Thymus (tissue), 11 donors: ENCODE measurements around the gene HECTD2. TPM values are rescaled to one million over a fixed set of nuclear protein-coding genes. Genes with fewer than 3 reads are reported as not detected.

ENCODE experiments used
- DNase-seq, 9 donors: peaks; one replicate each; pipeline ENCODE4 v3.0.0-alpha.2; 2013; ENCODE audit warnings: low spot score in 9 of 9, low read depth in 6 of 9, missing footprints in 1 of 9
- H3K27ac ChIP-seq, 2 donors: one replicate each; pipeline ENCODE4 v1.5.1; 2013; ENCODE audit warnings: control low read depth in 1 of 2, low read depth in 1 of 2, low read length in 1 of 2, mild to moderate bottlenecking in 1 of 2, moderate library complexity in 1 of 2
- H3K27me3 ChIP-seq, 2 donors: one replicate each; pipeline ENCODE4 v1.5.1; 2013; ENCODE audit warnings: low read length in 1 of 2; ENCODE audit not compliant: control insufficient read depth in 2 of 2, insufficient read depth in 1 of 2
- H3K36me3 ChIP-seq, 2 donors: one replicate each; pipeline ENCODE4 v1.5.1; 2013; ENCODE audit warnings: low read length in 1 of 2, mild to moderate bottlenecking in 1 of 2, moderate library complexity in 1 of 2; ENCODE audit not compliant: control insufficient read depth in 2 of 2, insufficient read depth in 2 of 2
- H3K4me1 ChIP-seq, 2 donors: one replicate each; pipeline ENCODE4 v1.5.1; 2013; ENCODE audit warnings: low read length in 2 of 2; ENCODE audit not compliant: control insufficient read depth in 2 of 2, insufficient read depth in 2 of 2
- H3K4me3 ChIP-seq, 2 donors: one replicate each; pipeline ENCODE4 v1.5.1; 2013; ENCODE audit warnings: low read length in 2 of 2, control low read depth in 1 of 2, mild to moderate bottlenecking in 1 of 2
- H3K9me3 ChIP-seq, 2 donors: one replicate each; pipeline ENCODE4 v1.5.1; 2013; ENCODE audit warnings: low read length in 1 of 2, mild to moderate bottlenecking in 1 of 2; ENCODE audit not compliant: control insufficient read depth in 2 of 2, insufficient read depth in 1 of 2
- WGBS: extraction: QIAGEN DNeasy Blood & Tissue Kit; methylation state at CpG from one replicate; pipeline ENCODE4 v1.1.7; 2013; 5-methylcytosine and 5-hydroxymethylcytosine counted together
- polyA plus RNA-seq: library from polyadenylated mRNA; stranded (reverse); fragments of 200-250 nt; gene quantifications from one replicate; pipeline ENCODE4 v1.2.3, GENCODE V29; 2013
- total RNA-seq: library from RNA; stranded (reverse); fragments of 120-200 nt; gene quantifications from one replicate; pipeline ENCODE4 v1.2.4, GENCODE V29; 2013
- donor health status: healthy.

Gene HECTD2
- total and polyA plus RNA-seq, 2 donors: 3.9 to 8.1 TPM

GRCh38 chr10:91410638-91411371 is 661 bp downstream of the HECTD2 start:
- Histone ChIP-seq H3K36me3 (no peaks in the 10 kb centered on the region), H3K4me1 (peaks cover 5 to 6% of the 10 kb centered on the region in 2 donors), H3K4me3 (peak overlapping the region; percentile 58 to 76), H3K9me3 (no peaks in the 10 kb centered on the region), H3K27me3 (peaks cover 0 to 10% of the 10 kb centered on the region in 2 donors), H3K27ac (peak overlapping the region; percentile 69 to 97)
- WGBS: 20% methylated on average over 26 of the region's 26 CpGs
- DNase-seq: peak in 6 of 9 donors; percentile 5 to 28 (median 14)

GRCh38 chr10:91411621-91412020 is 1.5 kb downstream of the HECTD2 start:
- H3K4me3 ChIP-seq: no peak overlapping the region
- no peaks in the 10 kb centered on the region for H3K36me3 ChIP-seq
- H3K27me3 ChIP-seq: peaks cover 0 to 10% of the 10 kb centered on the region in 2 donors
- H3K4me1 ChIP-seq: peaks cover 5 to 6% of the 10 kb centered on the region in 2 donors
- no peak overlapping the region for H3K27ac ChIP-seq
- DNase-seq: no peak
- H3K9me3 ChIP-seq: no peaks in the 10 kb centered on the region
- WGBS: 94% methylated on average over 5 of the region's 5 CpGs

- no peaks in the 10 kb centered on the region for H3K36me3 ChIP-seq
- no peak for DNase-seq
- H3K27me3 ChIP-seq: peaks cover 0 to 10% of the 10 kb centered on the region in 2 donors
- WGBS: 98% methylated on average over 4 of the region's 4 CpGs
- peaks cover 5 to 6% of the 10 kb centered on the region in 2 donors for H3K4me1 ChIP-seq
- no peak overlapping the region for H3K4me3 ChIP-seq
- no peaks in the 10 kb centered on the region for H3K9me3 ChIP-seq
- no peak overlapping the region for H3K27ac ChIP-seq
These were observed 2.4 kb downstream of the HECTD2 start for GRCh38 chr10:91412354-91413087.

GRCh38 chr10:91415816-91416215 is 5.7 kb downstream of the HECTD2 start:
- WGBS: 41% methylated on average over 3 of the region's 3 CpGs
- no peak overlapping the region for H3K4me3 ChIP-seq
- peaks cover 0 to 7% of the 10 kb centered on the region in 2 donors for H3K27me3 ChIP-seq
- peak in 3 of 9 donors; percentile 4 to 33 (median 5) for DNase-seq
- no peaks in the 10 kb centered on the region for H3K36me3 ChIP-seq
- H3K27ac ChIP-seq: no peak overlapping the region
- H3K9me3 ChIP-seq: no peaks in the 10 kb centered on the region
- peaks cover 2 to 4% of the 10 kb centered on the region in 2 donors for H3K4me1 ChIP-seq

- Histone ChIP-seq H3K4me3 (no peak overlapping the region), H3K36me3 (no peaks in the 10 kb centered on the region), H3K27me3 (peaks cover 0 to 6% of the 10 kb centered on the region in 2 donors), H3K4me1 (no peaks in the 10 kb centered on the region), H3K9me3 (no peaks in the 10 kb centered on the region), H3K27ac (no peak overlapping the region)
- no peak for DNase-seq
- WGBS: 90% methylated on average over 3 of the region's 3 CpGs
These were observed 6.3 kb downstream of the HECTD2 start for GRCh38 chr10:91416339-91416855.

- Histone ChIP-seq H3K27me3 (no peaks in the 10 kb centered on the region), H3K27ac (no peak overlapping the region), H3K9me3 (no peaks in the 10 kb centered on the region), H3K36me3 (no peaks in the 10 kb centered on the region), H3K4me3 (no peak overlapping the region), H3K4me1 (no peaks in the 10 kb centered on the region)
- WGBS: 95% methylated on average over 2 of the region's 2 CpGs
- no peak for DNase-seq
These were observed 8.3 kb downstream of the HECTD2 start for GRCh38 chr10:91418416-91418815.

GRCh38 chr10:91420868-91421267 is 10.7 kb downstream of the HECTD2 start:
- WGBS: 96% methylated on average over 2 of the region's 2 CpGs
- Histone ChIP-seq H3K27me3 (no peaks in the 10 kb centered on the region), H3K27ac (no peak overlapping the region), H3K4me1 (no peaks in the 10 kb centered on the region), H3K9me3 (no peaks in the 10 kb centered on the region), H3K36me3 (no peaks in the 10 kb centered on the region), H3K4me3 (no peak overlapping the region)
- DNase-seq: no peak

- H3K27ac ChIP-seq: no peak overlapping the region
- 98% methylated on average over 2 of the region's 2 CpGs for WGBS
- no peaks in the 10 kb centered on the region for H3K4me1 ChIP-seq
- no peak overlapping the region for H3K4me3 ChIP-seq
- DNase-seq: no peak
- no peaks in the 10 kb centered on the region for H3K36me3 ChIP-seq
- H3K9me3 ChIP-seq: no peaks in the 10 kb centered on the region
- H3K27me3 ChIP-seq: no peaks in the 10 kb centered on the region
These were observed 12.8 kb downstream of the HECTD2 start for GRCh38 chr10:91422915-91423314.

GRCh38 chr10:91424016-91424415 is 13.9 kb downstream of the HECTD2 start:
- Histone ChIP-seq H3K4me3 (no peak overlapping the region), H3K36me3 (no peaks in the 10 kb centered on the region), H3K27ac (no peak overlapping the region), H3K4me1 (no peaks in the 10 kb centered on the region), H3K9me3 (no peaks in the 10 kb centered on the region), H3K27me3 (no peaks in the 10 kb centered on the region)
- DNase-seq: no peak
- 92% methylated on average over 2 of the region's 2 CpGs for WGBS
